Colonic mucosa (tissue), 4 donors: ENCODE measurements around the gene COG5. TPM values are rescaled to one million over a fixed set of nuclear protein-coding genes. Genes with fewer than 3 reads are reported as not detected.

ENCODE experiments used
- DNase-seq: peaks from one replicate; pipeline ENCODE4 v3.0.0-alpha.2; 2020
- H3K27ac ChIP-seq: fragments of 200-600 bp; one replicate; pipeline ENCODE4 v1.8.0; 2021
- H3K27me3 ChIP-seq: fragments of 200-600 bp; one replicate; pipeline ENCODE4 v1.8.0; 2021
- H3K36me3 ChIP-seq: fragments of 200-600 bp; one replicate; pipeline ENCODE4 v1.8.0; 2021
- H3K4me1 ChIP-seq: fragments of 200-600 bp; one replicate; pipeline ENCODE4 v1.8.0; 2021; ENCODE audit warnings: mild to moderate bottlenecking
- H3K4me3 ChIP-seq: fragments of 200-600 bp; one replicate; pipeline ENCODE4 v1.8.0; 2021
- H3K9ac ChIP-seq, 2 donors: one replicate each; pipeline ENCODE4 v1.7.0; 2013; ENCODE audit warnings: control low read depth in 2 of 2, low read depth in 2 of 2, low read length in 2 of 2
- H3K9me3 ChIP-seq: fragments of 200-600 bp; one replicate; pipeline ENCODE4 v1.8.0; 2021
- intact Hi-C: fragments of 100-400 bp; cut with DNase I; formaldehyde crosslinking; loops from one replicate; pipeline ENCODE4 v1.14.1; 2022
- total RNA-seq, 2 donors: library from RNA; stranded (reverse); fragmentation: NEBNext Ultra II Directional in 1 of 2; extraction: Animal tissue kit (Norgen Biotek cat#: 25700) in 1 of 2; gene quantifications; one replicate each; pipeline ENCODE4 v1.2.1, GENCODE V29; 2021
- TF ChIP-seq, protein P1 (sequence below): fragments of 200-600 bp; IDR thresholded peaks from one replicate; pipeline ENCODE4 v1.8.0; 2022; ENCODE audit warnings: antibody characterized with exemption, mild to moderate bottlenecking
- donor health status: healthy.
- donor health status: DM: no; HTN: no; CAD: no.
- donor health status: DM: no; HTN: no; CAD: no.

The COG5 gene
- total RNA-seq, 2 donors from 2014 or later = 43.1 to 46.8 TPM

DNA sequence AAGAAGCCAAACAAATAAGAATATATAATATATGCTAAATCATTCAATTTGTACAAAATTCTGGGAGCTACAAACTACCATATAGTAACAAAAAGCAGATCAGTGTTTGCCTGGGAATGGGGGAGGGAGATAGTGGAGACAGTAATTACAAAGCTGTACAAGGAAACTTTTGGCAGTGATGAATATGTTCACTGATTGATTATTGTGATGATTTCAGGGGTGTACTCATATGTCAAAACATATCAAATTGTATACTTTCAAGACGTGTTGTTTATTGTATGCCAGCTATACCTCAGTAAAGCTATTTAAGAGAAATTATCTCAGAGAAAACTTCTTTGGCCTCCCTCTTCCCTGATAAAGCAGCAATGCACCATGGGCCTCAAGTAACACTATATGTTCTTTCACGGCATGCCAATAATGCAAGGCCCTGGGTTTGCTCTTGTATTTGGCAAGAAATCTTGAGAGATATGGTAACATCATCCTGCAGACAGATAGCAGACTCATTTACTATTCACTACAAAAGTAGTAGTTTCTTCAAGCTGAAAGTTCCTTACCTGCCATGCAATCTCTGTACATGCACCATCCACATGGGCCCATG lies 261.4 kb downstream of the COG5 start:
- Histone ChIP-seq H3K27ac (no peak overlapping the region), H3K9ac (no peak overlapping the region), H3K27me3 (no peaks in the 10 kb centered on the region), H3K9me3 (no peaks in the 10 kb centered on the region), H3K4me1 (no peaks in the 10 kb centered on the region), H3K4me3 (no peak overlapping the region), H3K36me3 (no peaks in the 10 kb centered on the region)
- intact Hi-C loops = no loop called here
- TF ChIP-seq, protein P1, sequence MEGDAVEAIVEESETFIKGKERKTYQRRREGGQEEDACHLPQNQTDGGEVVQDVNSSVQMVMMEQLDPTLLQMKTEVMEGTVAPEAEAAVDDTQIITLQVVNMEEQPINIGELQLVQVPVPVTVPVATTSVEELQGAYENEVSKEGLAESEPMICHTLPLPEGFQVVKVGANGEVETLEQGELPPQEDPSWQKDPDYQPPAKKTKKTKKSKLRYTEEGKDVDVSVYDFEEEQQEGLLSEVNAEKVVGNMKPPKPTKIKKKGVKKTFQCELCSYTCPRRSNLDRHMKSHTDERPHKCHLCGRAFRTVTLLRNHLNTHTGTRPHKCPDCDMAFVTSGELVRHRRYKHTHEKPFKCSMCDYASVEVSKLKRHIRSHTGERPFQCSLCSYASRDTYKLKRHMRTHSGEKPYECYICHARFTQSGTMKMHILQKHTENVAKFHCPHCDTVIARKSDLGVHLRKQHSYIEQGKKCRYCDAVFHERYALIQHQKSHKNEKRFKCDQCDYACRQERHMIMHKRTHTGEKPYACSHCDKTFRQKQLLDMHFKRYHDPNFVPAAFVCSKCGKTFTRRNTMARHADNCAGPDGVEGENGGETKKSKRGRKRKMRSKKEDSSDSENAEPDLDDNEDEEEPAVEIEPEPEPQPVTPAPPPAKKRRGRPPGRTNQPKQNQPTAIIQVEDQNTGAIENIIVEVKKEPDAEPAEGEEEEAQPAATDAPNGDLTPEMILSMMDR = no peak
- no peak for DNase-seq

DNA sequence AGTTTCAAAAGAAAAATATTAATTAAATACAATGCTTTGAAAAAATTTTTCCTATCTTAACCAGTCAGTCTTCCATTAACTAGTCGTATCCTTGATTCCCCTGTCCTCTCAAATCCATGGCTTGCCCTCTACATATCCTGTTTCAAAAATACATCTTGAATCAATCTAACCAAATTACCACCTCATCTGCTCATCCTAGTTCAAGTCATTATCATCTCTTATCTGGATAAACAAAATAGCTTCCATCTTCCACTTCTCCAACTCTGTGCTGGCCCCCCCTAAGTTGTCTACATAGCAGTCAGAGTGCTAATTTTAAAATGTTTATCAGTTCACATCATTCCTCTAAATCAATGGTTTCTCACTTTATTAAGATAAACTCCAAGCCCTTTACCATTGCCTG lies 269.5 kb downstream of the COG5 start:
- no peak overlapping the region for H3K9ac ChIP-seq
- H3K36me3 ChIP-seq = no peaks in the 10 kb centered on the region
- intact Hi-C loops = no loop called here
- no peak overlapping the region for H3K27ac ChIP-seq
- no peak for DNase-seq
- H3K27me3 ChIP-seq = no peaks in the 10 kb centered on the region
- TF ChIP-seq, protein P1 = no peak
- H3K4me3 ChIP-seq = no peak overlapping the region
- H3K9me3 ChIP-seq = no peaks in the 10 kb centered on the region
- no peaks in the 10 kb centered on the region for H3K4me1 ChIP-seq

DNA sequence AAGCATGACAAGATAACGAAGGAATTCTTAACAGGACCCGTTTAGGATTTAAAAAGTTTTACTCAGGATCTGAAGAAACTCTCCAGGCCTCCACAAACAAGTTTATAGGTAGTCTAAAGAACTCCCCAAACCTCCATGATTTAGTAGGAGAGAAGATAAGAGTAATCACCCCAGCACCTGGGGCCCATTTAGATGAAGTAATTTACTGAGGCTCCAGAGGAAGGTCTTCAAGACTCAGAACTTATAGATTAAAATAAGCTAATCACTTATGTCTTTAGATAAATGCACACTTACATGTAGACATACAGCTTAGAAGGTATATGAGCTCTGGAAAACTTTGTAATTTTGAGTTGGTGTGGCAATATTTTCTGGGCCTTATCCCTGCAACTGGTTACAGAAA lies 271.1 kb downstream of the COG5 start:
- Histone ChIP-seq H3K4me1 (no peaks in the 10 kb centered on the region), H3K27me3 (no peaks in the 10 kb centered on the region), H3K9me3 (no peaks in the 10 kb centered on the region), H3K36me3 (no peaks in the 10 kb centered on the region), H3K9ac (no peak overlapping the region), H3K27ac (no peak overlapping the region), H3K4me3 (no peak overlapping the region)
- intact Hi-C loops = no loop called here
- no peak for DNase-seq
- TF ChIP-seq, protein P1 = no peak

DNA sequence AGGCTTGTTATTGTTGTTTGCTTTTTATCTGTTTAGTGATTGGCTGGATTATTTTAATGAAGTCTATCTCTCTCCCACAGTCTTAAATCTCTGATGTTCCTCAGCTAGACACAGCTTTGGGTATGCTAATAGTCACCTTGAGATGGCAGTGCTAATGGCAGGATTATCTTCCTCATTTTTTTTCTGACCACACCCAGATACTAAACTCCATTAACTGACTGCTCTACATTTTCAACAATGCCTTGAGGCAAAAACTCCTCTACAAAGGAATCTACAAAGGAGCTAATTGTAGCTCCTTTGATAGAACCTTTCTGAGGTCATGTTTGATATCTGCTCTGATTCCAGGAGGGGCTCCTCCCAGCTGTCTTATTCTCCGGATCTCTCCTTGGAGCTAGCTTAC lies 272.3 kb downstream of the COG5 start:
- Histone ChIP-seq H3K4me3 (no peak overlapping the region), H3K27me3 (no peaks in the 10 kb centered on the region), H3K9ac (no peak overlapping the region), H3K27ac (no peak overlapping the region), H3K9me3 (no peaks in the 10 kb centered on the region), H3K36me3 (no peaks in the 10 kb centered on the region), H3K4me1 (no peaks in the 10 kb centered on the region)
- DNase-seq = no peak
- intact Hi-C loops = no loop called here
- TF ChIP-seq, protein P1 = no peak

DNA sequence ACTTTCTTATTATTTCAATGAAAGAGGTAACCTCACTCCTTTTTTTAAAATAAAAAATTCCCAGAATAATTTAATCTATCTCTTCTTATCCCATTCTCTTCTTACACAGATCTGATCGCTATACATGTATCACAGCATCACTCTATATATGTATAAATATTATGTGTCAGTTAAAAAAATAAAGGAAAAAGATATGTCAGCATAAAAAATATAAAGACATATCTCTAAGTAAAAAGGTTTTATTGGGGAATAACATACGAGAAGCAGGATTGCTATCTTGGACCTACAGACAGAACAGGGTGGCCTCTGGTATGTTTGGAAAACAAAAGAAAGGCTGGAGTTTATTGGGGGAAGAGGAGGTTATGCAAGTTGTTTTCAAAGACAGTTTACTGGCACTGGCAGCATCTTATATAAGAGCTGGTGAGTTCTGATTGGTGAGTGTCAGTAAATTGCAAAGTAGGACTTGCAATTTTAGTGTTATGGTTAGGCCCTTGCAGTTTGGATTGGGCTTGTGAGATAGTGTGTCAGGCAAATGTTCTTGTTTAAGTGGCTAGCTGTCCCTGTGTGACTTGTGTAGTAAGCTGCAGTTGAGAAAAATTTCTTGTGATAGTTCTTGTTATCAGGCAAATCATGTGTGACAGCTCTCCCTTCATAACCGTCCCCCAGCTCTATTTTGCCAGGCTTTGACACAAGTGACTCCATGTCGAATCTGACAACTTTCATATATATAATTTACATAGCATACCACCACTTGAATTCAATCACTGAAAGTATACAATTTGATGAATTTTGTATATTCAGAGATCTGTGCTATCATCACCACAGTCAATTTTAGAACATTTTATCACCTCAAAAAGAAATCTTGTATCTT lies 276.7 kb downstream of the COG5 start:
- Histone ChIP-seq H3K4me1 (no peaks in the 10 kb centered on the region), H3K9ac (no peak overlapping the region), H3K27me3 (no peaks in the 10 kb centered on the region), H3K4me3 (no peak overlapping the region), H3K27ac (no peak overlapping the region), H3K36me3 (no peaks in the 10 kb centered on the region), H3K9me3 (no peaks in the 10 kb centered on the region)
- no peak for DNase-seq
- TF ChIP-seq, protein P1 = no peak
- intact Hi-C loops = no loop called here
